IPS-NIHi11 (cell line): ENCODE measurements around the gene DDX1.
"Not testable (repeated sequence)": the region's sequence is repeated elsewhere in the genome, so short reads cannot be mapped to it uniquely, and the experiment has no call there.

Experiments used
- DNase-seq: peaks from one replicate; pipeline ENCODE4 v3.0.0; 2012; ENCODE audit warnings: mixed read lengths, low spot score

DDX1 gene

DNA sequence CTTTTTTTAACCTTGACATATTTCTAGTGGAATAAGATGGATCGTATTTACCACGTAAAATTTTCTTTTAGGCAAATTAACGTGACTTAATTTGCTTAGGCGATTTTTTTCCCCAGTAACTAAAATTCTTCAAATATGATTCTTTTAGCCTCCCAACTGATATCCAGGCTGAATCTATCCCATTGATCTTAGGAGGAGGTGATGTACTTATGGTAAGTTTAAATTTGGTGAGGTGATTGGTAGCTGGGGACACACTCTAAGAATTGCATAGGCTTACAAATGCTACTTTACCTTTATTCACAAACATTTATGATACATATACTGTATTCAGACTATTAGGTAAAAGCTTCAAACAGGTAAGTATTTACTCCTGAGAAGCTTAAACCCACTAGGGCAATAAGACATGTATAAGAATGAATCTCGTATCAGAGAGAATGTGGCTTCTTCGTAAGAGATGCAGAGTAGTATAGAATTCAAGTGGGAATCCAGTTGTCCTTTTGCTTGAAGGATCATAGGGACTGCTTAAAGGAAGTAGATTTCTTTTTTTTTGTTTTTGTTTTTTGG, 3.8 kb downstream of the DDX1 start:
- no peak for DNase-seq

DNA sequence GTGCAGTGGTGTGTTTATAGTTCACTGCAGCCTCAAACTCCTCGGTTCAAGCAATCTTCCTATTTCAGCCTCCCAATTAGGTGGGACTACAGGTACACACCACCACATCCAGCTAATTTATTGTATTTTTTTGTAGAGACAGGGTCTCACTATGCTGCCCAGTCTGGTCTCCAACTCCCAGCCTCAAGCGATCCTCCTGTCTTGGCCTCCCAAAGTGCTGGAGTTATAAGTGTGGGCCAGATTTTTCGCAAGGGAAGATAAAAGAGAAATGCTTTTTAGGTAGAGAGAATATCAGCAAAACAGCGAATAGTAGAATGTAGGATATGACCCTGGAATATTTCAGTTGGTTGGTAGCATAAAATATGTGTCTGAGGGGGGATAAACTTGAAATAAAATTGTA, 4.3 kb downstream of the DDX1 start:
- DNase-seq: no peak

DNA sequence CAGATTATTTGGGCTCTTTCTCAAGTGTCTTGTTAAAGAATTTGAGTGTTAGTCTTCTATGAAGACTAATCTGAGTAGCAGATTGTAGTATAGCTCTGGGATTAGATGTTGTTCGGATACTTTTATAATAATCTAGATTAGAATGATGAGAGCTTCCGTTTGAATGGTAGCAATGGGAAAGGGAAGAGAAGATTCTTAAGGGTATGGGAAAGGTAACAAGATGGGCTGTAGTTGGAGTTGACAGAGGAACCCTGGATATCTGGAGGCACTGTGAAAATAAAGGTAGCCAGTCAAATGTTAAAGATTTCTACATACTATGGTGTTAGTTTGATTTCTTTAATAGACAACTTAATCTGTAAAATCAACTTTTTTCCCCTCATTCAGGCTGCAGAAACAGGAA, 4.7 kb downstream of the DDX1 start:
- no peak for DNase-seq

DNA sequence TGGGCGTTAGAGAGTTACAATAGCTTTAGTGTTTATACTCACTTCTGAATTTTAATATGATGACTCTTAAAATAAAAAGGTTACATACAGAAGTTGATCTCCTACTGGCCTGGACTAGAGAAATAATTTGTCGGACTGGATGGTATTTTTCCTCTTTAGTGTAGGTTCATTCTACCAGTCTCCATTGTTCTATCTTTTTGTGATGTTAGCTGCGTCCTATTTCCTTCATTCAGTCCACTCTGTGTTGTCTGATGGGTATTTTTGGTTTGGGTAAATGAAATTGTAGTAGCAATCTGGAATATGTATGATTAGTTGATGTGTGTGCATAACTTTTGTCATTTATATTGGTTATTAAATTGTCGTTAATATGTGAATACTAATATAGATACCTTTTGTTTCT, 5.3 kb downstream of the DDX1 start:
- DNase-seq: no peak

DNA sequence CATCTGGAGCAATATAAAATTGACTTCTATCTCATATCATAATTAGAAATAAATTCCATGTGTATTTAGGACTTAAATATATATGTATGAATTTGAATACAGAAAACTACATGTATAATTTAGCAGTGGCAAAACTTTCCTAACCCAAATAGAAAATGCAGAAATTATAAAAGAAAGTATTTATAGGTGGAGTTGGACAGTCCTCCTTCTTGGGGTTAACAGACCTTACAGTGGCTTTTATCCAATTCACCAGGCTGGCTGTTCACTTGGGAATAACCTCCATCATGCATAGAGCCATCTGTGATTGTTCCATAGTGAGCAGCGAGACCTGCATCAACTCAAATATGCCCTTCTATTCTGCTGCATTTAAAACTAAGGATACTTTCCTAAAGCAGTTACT, 8.3 kb downstream of the DDX1 start:
- DNase-seq: no peak

GRCh38 chr2:15601681-15602080, 10.0 kb downstream of the DDX1 start:
- no peak for DNase-seq

- DNase-seq: no peak
Measured at GRCh38 chr2:15602393-15602792, 10.7 kb downstream of the DDX1 start.

GRCh38 chr2:15603044-15603765, 11.5 kb downstream of the DDX1 start:
- DNase-seq: no peak

- DNase-seq: no peak
Measured at GRCh38 chr2:15603948-15604347, 12.3 kb downstream of the DDX1 start.

- no peak for DNase-seq
Measured at GRCh38 chr2:15605721-15606120, 14.1 kb downstream of the DDX1 start.

GRCh38 chr2:15606481-15607441, 15.1 kb downstream of the DDX1 start:
- DNase-seq: no peak

GRCh38 chr2:15607709-15608391, 16.2 kb downstream of the DDX1 start:
- DNase-seq: no peak

DNA sequence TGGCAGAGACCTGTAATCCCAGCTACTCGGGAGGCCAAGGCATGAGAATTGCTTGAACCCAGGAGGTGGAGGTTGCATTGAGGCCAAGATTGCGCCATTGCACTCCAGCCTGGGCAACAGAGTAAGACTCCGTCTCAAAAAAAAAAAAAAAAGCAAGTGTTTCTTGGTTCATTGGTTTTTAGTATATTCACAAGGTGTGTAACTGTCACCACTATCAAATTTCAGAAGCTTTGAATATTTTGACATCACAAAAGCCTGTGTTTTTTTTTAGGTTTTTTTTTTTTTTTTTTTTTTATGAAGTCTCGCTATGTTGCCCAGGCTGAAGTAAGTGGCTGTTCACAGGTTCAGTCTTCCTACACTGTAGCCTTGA, 16.7 kb downstream of the DDX1 start:
- no peak for DNase-seq

DNA sequence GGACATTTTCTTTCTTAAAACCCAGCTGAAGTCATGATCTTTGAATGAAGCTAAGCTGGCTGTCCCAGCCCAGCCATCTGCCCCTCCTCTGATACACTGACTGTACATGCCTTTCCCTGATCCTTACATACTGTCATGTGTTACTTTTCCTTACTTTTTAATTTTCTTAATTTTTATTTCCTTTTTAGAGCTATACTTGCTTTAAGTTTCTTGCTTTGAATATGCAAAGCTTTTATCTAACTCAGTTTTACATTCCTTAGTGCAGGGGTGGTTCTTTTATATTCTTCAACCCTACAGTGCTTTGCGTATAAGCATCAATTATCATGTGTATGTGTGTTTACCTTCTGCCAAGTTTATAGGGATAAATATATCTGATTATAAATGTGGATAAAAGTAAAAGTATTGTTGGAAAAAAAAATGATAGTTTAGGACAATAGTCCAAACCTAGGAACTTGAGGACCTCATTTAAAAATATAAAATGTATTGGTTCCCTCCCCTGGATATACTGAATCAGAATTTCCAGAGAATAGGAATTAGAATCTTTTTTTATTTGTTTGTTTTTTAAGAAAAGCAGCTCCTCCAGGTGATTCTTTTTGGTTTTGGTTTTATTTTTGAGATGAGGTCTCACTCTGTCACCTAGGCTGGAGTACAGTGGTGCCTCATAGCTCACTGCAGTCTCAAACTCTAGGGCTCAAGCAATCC, 17.8 kb downstream of the DDX1 start:
- DNase-seq: no peak

DNA sequence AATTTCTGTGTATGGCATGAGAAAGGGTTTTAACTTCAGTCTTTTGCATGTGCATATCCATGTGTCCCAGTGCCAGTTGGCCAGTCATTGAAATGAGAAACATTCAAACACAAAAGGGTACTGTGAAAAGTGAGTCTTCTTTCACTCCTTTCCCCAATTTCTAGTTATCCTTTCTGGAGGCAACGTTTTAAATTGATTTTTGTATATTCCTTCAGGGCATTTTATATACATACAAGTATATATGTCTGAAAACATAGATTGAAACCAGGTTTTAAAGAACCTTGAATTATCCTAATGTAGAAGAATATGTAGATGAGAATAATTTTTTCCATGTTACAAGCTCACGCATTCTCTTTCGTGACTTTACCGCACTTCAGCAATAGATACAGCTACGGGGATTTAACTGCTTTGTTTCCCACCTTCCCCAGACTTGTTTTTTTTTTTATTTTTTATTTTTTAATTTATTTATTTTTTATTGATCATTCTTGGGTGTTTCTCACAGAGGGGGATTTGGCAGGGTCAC, 18.8 kb downstream of the DDX1 start:
- DNase-seq: no peak

GRCh38 chr2:15612101-15612500, 20.4 kb downstream of the DDX1 start:
- not testable (repeated sequence) for DNase-seq

- no peak for DNase-seq
Measured at GRCh38 chr2:15613736-15614429, 22.2 kb downstream of the DDX1 start.

DNA sequence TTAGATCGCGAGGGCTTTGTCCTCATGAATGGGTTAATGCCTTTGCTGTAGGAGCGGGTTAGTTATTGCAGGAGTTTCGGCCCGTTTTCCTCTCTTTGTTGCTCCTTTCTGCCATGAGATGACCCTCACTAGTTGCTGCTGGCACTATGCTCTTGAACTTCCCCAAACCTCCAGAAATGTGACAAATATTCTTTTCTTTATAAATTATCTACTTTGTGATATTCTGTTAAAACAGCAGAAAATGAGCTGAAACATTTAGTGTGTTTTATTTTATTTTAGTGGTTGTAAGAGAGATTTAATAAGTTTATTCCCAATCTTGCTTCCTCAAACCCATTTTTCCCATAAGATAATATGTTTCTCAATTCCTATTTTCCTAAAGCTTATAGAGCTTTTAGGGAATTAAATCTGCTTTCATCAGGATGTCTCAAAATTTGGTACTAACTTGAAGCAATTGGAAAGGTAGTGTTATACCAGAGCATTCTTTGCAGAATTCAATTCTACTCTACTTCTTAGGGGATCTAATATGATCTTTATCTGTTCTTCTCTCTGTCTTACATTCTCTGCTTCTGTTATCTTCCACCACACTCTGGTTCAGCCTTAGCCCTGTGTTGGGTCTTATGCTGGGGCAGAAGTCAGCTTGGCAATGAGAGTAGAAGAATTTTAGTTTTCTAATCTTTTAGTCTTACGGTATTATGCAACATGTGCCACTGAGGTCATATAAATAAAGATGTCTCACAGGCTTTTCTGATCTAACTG, 23.1 kb downstream of the DDX1 start:
- no peak for DNase-seq

DNA sequence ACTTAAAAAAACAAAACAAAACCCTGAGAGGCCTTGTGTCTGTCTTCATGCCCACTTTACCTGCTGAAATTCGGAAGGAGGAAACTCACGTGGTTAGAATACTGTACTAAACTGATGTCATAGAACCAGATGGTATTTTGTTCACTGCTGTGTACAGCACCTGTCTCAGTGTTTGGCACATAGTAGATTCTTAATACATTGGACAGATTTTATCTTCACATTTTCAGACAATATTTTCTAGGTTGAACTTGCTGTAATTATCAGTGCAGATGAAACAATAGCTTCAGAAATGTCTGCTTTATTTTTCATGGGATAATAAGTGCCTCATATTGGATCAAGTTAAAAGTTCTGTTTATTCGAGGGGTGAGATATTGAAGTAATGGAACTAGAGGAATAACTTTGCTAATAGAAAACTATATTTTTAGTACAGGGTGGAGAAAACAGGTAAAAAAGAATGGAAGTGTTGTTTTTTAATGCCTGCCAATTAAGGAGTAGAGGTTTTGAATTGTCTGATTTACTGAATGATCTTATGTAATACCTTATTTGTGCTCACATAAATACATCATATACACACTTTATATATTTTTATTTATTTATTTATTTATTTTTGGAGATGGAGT, 23.7 kb downstream of the DDX1 start:
- DNase-seq: no peak

DNA sequence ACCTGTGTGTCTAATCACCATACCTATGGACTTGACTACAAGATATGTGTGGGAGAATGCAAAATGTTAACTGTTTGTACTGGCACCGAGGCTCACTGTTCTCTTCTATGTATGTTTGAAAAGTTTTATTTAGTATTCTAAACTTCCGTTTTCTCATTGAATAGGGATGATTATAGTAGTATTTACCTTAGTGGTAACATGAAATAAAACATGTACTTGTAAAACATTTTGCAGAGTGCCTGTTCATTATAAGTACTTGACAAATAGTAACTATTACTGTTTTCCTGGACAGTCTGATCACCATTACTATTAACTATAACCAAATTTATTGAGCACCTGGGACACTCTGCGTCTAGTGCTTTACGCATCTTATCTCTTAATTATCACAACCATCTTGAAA, 24.8 kb downstream of the DDX1 start:
- DNase-seq: no peak
